HCT116 (cell line): Measurements from ENCODE around the gene TPX2. TPM values are rescaled to one million over a fixed set of nuclear protein-coding genes. Genes with fewer than 3 reads are reported as not detected.

Experiments
- ATAC-seq: fragments of 200-7000 bp; cut with Tn5 transposase; 2 replicates; pipeline ENCODE4 v1.9.1; 2020; ENCODE audit warnings: mild to moderate bottlenecking, moderate library complexity
- BruUV-seq: library from RNA; stranded (reverse); fragments of 400-500 nt; replicated peaks from 2 replicates; lab custom pipeline; 2021; lab: Mats Ljungman, UMichigan
- CTCF ChIA-PET: fragments of 300-600 bp; sonication (Branson Sonifier 250); formaldehyde crosslinking; loops from one replicate; lab custom pipeline; 2021; ENCODE audit warnings: antibody characterized with exemption; lab: Charles Lee
- POLR2A ChIA-PET: fragments of 300-600, 350-600 bp; sonication (Branson Sonifier 250); formaldehyde crosslinking; loops from one replicate; lab custom pipeline; 2021; ENCODE audit warnings: antibody characterized with exemption; lab: Charles Lee
- RAD21 ChIA-PET, 2 experiments: fragments of 300-600 bp; sonication (Branson Sonifier 250); formaldehyde crosslinking; loops; one replicate each; lab custom pipeline; 2023; ENCODE audit warnings: low total read pairs in 2 of 2; ENCODE audit not compliant: uncharacterized antibody in 2 of 2, unreplicated experiment in 2 of 2, low non-redundant PET in 1 of 2; lab: Charles Lee
- DNase-seq: peaks from one replicate; pipeline ENCODE4 v3.0.0-alpha.2; 2010; ENCODE audit warnings: low read depth, low spot score
- H2AFZ ChIP-seq: fragments of 200-600 bp; shearing (Covaris generic), sonication (generic); 2 replicates; pipeline ENCODE4 v1.6.1; 2017; ENCODE audit warnings: low read depth, mixed run types, mixed read lengths, antibody characterized with exemption, low read length; ENCODE audit not compliant: poor library complexity, severe bottlenecking
- H3K27ac ChIP-seq: 2 replicates; pipeline ENCODE4 v1.5.1; 2012; ENCODE audit warnings: low read depth, low read length
- H3K27me3 ChIP-seq: fragments of 200-600 bp; sonication (generic); 2 replicates; pipeline ENCODE4 v1.6.1; 2016; ENCODE audit warnings: mixed run types, low read length, mixed read lengths; ENCODE audit not compliant: insufficient read depth
- H3K36me3 ChIP-seq, 2 experiments: fragments of 200-500 bp in 1 of 2; fragments of 200-600 bp in 1 of 2; sonication (Bioruptor generic) in 1 of 2; sonication (generic) in 1 of 2; 2 replicates each; pipeline versions ENCODE4 v1.5.1 to v1.6.1; 2014 to 2016; ENCODE audit warnings: low read length in 2 of 2, inconsistent platforms in 1 of 2, mixed read lengths in 1 of 2, mixed run types in 1 of 2; ENCODE audit not compliant: insufficient read depth in 2 of 2, control insufficient read depth in 1 of 2
- H3K4me1 ChIP-seq, 2 experiments: fragments of 200-600 bp in 1 of 2; sonication (generic) in 1 of 2; 2 replicates each; pipeline versions ENCODE4 v1.5.1 to v1.6.1; 2012 to 2017; ENCODE audit warnings: low read length in 2 of 2, inconsistent platforms in 1 of 2, mild to moderate bottlenecking in 1 of 2, mixed read lengths in 1 of 2, mixed run types in 1 of 2, moderate library complexity in 1 of 2; ENCODE audit not compliant: insufficient read depth in 2 of 2, control insufficient read depth in 1 of 2
- H3K4me2 ChIP-seq: fragments of 200-600 bp; sonication (generic); 2 replicates; pipeline ENCODE4 v1.6.1; 2017; ENCODE audit warnings: mixed run types, low read length, mixed read lengths
- H3K4me3 ChIP-seq, 2 experiments: fragments of 200-600 bp in 1 of 2; sonication (generic) in 1 of 2; replicated peaks in 1 of 2; 2 replicates each; pipeline ENCODE4 v1.5.1; 2011 to 2016; ENCODE audit warnings: low read length in 2 of 2, control low read depth in 1 of 2, low read depth in 1 of 2, mild to moderate bottlenecking in 1 of 2, mixed read lengths in 1 of 2, mixed run types in 1 of 2
- H3K79me2 ChIP-seq: fragments of 200-600 bp; sonication (generic); 2 replicates; pipeline ENCODE4 v1.6.1; 2017; ENCODE audit warnings: mild to moderate bottlenecking, mixed run types, low read length, moderate library complexity, mixed read lengths; ENCODE audit not compliant: insufficient read depth
- H3K9ac ChIP-seq: fragments of 200-600 bp; sonication (generic); 2 replicates; pipeline ENCODE4 v1.6.1; 2016; ENCODE audit warnings: low read length, mixed read lengths
- H3K9me2 ChIP-seq: fragments of 200-600 bp; sonication (generic), shearing (Covaris generic); 2 replicates; pipeline ENCODE4 v1.6.1; 2017; ENCODE audit warnings: mixed run types, mild to moderate bottlenecking, moderate library complexity; ENCODE audit not compliant: insufficient read depth
- H3K9me3 ChIP-seq, 2 experiments: fragments of 200-500 bp in 1 of 2; fragments of 200-600 bp in 1 of 2; sonication (Bioruptor generic) in 1 of 2; sonication (generic) in 1 of 2; 2 replicates each; pipeline ENCODE4 v1.6.1; 2014 to 2017; ENCODE audit warnings: low read length in 2 of 2, mixed read lengths in 2 of 2, inconsistent platforms in 1 of 2, low read depth in 1 of 2, mild to moderate bottlenecking in 1 of 2, mixed run types in 1 of 2, moderate library complexity in 1 of 2; ENCODE audit not compliant: control insufficient read depth in 1 of 2, insufficient read depth in 1 of 2
- H4K20me1 ChIP-seq: fragments of 200-600 bp; sonication (generic), shearing (Covaris generic); 2 replicates; pipeline ENCODE4 v1.6.1; 2017; ENCODE audit warnings: mixed run types, mild to moderate bottlenecking, moderate library complexity; ENCODE audit not compliant: insufficient read depth
- CBX3 ChIP-seq: IDR thresholded peaks from 2 replicates; pipeline ENCODE4 v1.6.1; 2012; ENCODE audit warnings: low read depth
- CEBPB ChIP-seq: IDR thresholded peaks from 2 replicates; pipeline ENCODE4 v1.6.1; 2012; ENCODE audit warnings: low read depth
- CTCF ChIP-seq, 3 experiments: fragments of 200-600 bp in 1 of 3; sonication (generic) in 1 of 3; IDR thresholded peaks in 2 of 3; conservative IDR thresholded peaks in 1 of 3; 2 replicates each; pipeline ENCODE4 v1.5.1; 2012 to 2017; ENCODE audit warnings: low read depth in 2 of 3, low read length in 2 of 3, antibody characterized with exemption in 1 of 3, borderline replicate concordance in 1 of 3, control low read depth in 1 of 3, mild to moderate bottlenecking in 1 of 3, mixed read lengths in 1 of 3, mixed run types in 1 of 3, moderate library complexity in 1 of 3; ENCODE audit not compliant: insufficient read depth in 1 of 3
- EGR1 ChIP-seq: IDR thresholded peaks from 2 replicates; pipeline ENCODE4 v1.6.1; 2012; ENCODE audit warnings: low read depth
- ELF1 ChIP-seq: IDR thresholded peaks from 2 replicates; pipeline ENCODE4 v1.6.1; 2012; ENCODE audit warnings: low read depth, borderline replicate concordance
- JUND ChIP-seq: IDR thresholded peaks from 2 replicates; pipeline ENCODE4 v1.6.1; 2012
- MAX ChIP-seq: IDR thresholded peaks from 2 replicates; pipeline ENCODE4 v1.6.1; 2012
- POLR2A ChIP-seq: IDR thresholded peaks from 2 replicates; pipeline ENCODE4 v1.7.0; 2011; ENCODE audit warnings: borderline replicate concordance; ENCODE audit not compliant: insufficient read depth, insufficient read length; ENCODE audit errors: extremely low read depth
- POLR2AphosphoS5 ChIP-seq: IDR thresholded peaks from 2 replicates; pipeline ENCODE4 v1.6.1; 2011; ENCODE audit warnings: mild to moderate bottlenecking, low read depth, low read length, moderate library complexity
- RAD21 ChIP-seq: IDR thresholded peaks from 2 replicates; pipeline ENCODE4 v1.6.1; 2012; ENCODE audit warnings: low read depth, mild to moderate bottlenecking
- REST ChIP-seq: IDR thresholded peaks from 2 replicates; pipeline ENCODE4 v1.6.1; 2012; ENCODE audit warnings: low read depth
- SP1 ChIP-seq: IDR thresholded peaks from 2 replicates; pipeline ENCODE4 v1.6.1; 2012; ENCODE audit warnings: low read depth
- SRF ChIP-seq: IDR thresholded peaks from 2 replicates; pipeline ENCODE4 v1.6.1; 2012; ENCODE audit warnings: low read depth
- YY1 ChIP-seq: IDR thresholded peaks from 2 replicates; pipeline ENCODE4 v1.6.1; 2011; ENCODE audit warnings: low read length, low read depth, moderate library complexity, mild to moderate bottlenecking; ENCODE audit not compliant: insufficient replicate concordance; ENCODE audit errors: extremely low read depth
- ZBTB33 ChIP-seq: IDR thresholded peaks from 2 replicates; pipeline ENCODE4 v1.6.1; 2011; ENCODE audit warnings: mild to moderate bottlenecking, low read length, moderate library complexity; ENCODE audit not compliant: insufficient replicate concordance; ENCODE audit errors: extremely low read depth
- ZNF274 ChIP-seq: fragments of 200-500 bp; sonication (Bioruptor generic); IDR thresholded peaks from 2 replicates; pipeline ENCODE4 v1.6.1; 2014; ENCODE audit warnings: mild to moderate bottlenecking, low read depth, low read length, inconsistent platforms
- intact Hi-C: fragments of 100-400 bp; cut with micrococcal nuclease; formaldehyde crosslinking; loops from 2 replicates; pipeline ENCODE4 v1.10.0; 2022
- total RNA-seq: library from RNA; stranded (reverse); gene quantifications from one replicate; pipeline ENCODE4 v1.2.1, GENCODE V29; 2021; ENCODE audit not compliant: unreplicated experiment

Gene TPX2
- total RNA-seq, 1 experiment from 2014 or later, result 163 TPM

- Histone ChIP-seq H3K4me2 (no peak overlapping the region), H3K79me2 (no peaks in the 10 kb centered on the region), H3K27me3 (no peaks in the 10 kb centered on the region), H3K9me3 (no peaks in the 10 kb centered on the region), H3K27ac (no peak overlapping the region), H3K9me2 (no peaks in the 10 kb centered on the region), H3K4me3 (no peak overlapping the region), H3K36me3 (no peaks in the 10 kb centered on the region), H4K20me1 (no peaks in the 10 kb centered on the region), H3K4me1 (peaks cover 0 to 9% of the 10 kb centered on the region in 2 experiments; a peak in 1 of 4 replicates), H3K9ac (no peak overlapping the region), H2AFZ (no peak overlapping the region)
- POLR2A ChIA-PET, result no interaction called here
- RAD21 ChIA-PET, result interaction anchor here (0.7 to 1.7 kb wide), 5 partner anchors 10 to 194 kb away, joined by 3 to 6 read pairs (median 4); no protein-coding TSS in a partner anchor
- CTCF ChIA-PET, result interaction anchor here (0.6 to 3.5 kb wide), 15 partner anchors 10 to 955 kb away, joined by 3 to 17 read pairs (median 4); partner anchors contain the start of genes FOXS1 and PDRG1
- intact Hi-C loops, result loop anchor here (1.0 to 2.0 kb wide), 3 partner anchors 23 to 829 kb away; no protein-coding TSS in a partner anchor
- DNase-seq (no peak), ATAC-seq (no peak)
- no TSS peak for BruUV-seq
- TF ChIP-seq POLR2A (no peak), SP1 (no peak), SRF (no peak), YY1 (no peak), ZBTB33 (no peak), CBX3 (no peak), RAD21 (no peak), CEBPB (no peak), EGR1 (no peak), MAX (no peak), ZNF274 (no peak), POLR2AphosphoS5 (no peak), REST (no peak), JUND (no peak), CTCF (IDR thresholded peaks at IDR 0.05 in 2 of 3, conservative IDR thresholded peaks at IDR 0.05 in 1 of 3; ENCODE audit: borderline replicate concordance in 1 of 3, insufficient read depth in 1 of 3, low read depth in 2 of 3, low read length in 2 of 3) (no peak), ELF1 (no peak)
Measured at GRCh38 chr20:31823360-31824124, 84.5 kb downstream of the TPX2 start.
